GM20431 (cell line): ENCODE data around the gene ACAA1.

ENCODE experiments used
- in situ Hi-C: fragments of 300-500 bp; cut with MseI, MboI; formaldehyde crosslinking; loops from one replicate; pipeline ENCODE4 v1.15.0; 2020; ENCODE audit warnings: low sequenced_read_pairs; ENCODE audit not compliant: unreplicated experiment

Gene ACAA1

DNA sequence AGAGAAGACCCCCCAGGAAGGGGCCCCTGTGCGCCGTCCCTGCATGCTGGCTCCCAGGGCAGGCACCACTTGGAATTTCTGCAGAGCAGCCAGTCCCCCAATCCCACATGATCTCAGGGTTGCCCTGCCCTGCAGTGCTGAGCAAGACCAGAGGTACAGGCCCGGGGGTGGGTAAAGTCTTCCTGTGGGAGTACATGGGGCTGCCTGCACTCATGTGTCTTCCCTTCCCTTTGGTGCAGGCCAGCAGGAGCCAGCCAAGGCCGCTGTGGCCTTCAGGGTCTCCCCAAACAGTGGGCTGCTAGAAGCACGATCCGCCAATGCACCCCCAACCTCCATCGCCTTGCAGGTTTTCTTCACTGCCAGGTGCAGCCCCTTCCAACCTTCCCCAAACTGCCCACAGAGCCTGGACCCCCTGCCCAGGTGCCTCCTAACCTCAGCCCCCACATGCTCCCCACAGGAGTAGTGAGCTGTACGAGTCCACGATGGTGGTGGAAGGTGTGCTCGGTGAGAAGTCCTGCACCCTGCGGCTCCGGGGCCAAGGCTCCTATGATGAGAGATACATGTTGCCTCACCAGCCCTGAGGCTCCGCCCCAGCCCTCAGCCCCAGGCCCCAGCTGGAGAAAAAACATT, 15.0 kb downstream of the ACAA1 start:
- in situ Hi-C loops: no loop called here

GRCh38 chr3:38121451-38121831, 15.5 kb downstream of the ACAA1 start:
- in situ Hi-C loops: no loop called here

DNA sequence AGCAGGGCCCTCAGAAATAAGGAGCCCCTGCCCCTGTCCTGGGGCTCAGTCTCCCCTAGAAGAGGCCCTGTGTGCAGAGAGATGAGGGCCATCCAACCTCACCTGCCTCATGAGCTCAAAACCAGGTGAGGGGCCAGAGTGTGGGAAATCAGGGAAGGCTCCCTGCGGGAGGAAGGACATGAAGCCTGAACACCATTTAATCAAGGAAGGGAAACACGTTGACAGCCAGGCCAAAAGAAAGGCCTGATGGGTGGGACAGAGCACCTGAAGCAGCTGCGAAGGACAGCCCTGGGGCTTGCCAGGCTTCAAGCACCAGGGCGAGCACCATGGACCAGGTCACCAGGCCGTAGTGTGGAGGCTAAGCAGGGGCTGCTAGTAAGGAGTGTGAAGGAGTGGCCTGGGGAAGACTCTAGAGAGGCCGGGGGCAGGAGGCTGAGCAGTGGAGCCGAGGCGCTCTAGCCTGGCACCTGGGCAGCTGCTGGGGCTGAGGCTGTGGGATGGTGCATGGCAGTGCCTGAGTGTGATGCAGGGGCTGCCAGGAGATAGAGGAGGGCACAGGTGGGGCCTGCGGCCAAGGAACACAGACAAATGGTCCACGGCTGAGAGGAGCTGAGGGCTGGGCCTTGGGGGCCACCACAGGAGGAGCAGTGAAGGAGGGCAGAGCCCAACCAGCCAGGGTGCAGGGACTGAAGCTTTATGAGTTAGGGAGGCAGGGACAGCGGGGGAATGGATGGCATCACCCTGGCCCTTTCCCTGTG, 16.1 kb downstream of the ACAA1 start:
- in situ Hi-C loops: no loop called here

- in situ Hi-C loops: no loop called here
These were observed 16.9 kb downstream of the ACAA1 start for GRCh38 chr3:38119821-38120692.

DNA sequence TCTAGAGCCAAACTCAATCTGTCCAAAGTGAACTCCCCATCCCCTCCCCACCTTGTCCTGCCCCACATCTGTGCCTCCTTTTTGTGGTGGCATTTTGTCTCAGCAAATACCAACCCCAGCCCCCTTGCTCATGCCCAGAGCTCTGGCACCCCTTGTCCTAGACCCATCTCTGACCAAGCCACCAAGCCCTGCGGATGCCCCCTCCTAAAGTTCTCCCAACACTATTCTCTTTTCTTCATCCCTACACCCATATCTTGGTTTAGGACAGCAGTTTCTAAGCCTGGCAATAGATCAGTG, 17.7 kb downstream of the ACAA1 start:
- in situ Hi-C loops: no loop called here

DNA sequence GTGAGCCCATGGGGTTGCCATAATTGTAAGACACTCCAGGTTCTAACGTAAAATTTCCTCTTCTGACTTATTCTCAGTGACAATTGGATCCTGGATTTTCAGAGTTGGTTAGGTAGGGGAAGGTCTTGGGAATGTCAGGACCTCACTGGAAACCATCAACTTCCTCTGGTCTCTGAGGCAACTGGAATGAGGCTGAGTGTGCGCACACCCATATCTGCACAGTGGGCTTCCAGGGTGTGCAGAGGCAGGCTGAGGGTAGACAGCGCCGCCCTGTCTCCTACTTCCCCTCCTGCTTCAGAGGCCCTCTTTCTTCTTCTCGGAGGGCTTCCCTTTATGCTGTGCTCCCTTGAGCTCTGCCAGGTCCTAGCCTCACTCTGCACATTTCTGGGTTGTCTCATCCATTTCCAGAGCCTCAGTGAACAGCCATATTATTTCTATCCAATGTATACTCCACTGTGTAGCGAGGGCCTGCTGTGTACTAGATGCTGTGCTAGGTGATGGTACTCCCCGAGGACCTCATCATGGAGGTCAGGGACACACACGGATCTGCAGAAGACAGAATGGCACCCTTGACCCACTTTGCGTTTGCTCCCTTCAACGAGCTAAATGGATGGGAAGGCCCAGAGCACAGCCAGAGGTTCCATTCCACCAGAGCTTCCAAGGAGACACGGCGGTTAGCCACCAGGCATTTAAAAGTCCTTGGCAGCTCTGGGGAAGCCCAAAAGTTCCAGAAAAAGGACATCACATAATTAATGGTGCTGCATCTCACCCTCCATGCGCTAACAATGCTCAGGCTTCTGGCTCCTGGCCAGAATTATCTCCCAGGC, 18.3 kb downstream of the ACAA1 start:
- in situ Hi-C loops: no loop called here

GRCh38 chr3:38117748-38118420, 19.0 kb downstream of the ACAA1 start:
- in situ Hi-C loops: no loop called here

DNA sequence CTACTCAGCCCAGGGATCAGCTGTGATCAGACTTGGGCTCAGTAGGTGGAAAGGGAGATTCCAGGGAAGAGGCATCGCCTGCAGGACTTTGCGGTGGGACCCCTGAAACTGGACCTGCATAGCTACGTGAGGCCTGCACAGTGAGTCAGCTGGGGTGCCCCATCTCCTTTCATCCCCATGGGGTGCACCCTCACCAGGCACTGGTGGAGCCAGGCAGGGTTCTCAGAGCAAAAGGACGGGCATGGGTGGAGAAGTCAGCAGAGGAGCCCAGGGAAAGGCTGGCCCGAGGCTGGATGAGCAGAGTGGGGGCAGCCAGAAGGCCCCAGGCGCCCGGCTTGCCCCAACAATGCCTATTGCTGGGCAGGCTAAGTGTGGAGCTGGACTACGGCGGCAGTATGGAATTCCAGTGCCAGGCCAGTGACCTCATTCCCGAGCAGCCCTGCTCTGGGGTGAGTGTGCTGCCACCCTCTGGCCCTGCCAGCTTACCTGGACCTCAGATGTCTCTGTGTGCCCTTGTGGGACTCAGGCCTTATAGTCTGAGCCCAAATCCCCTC, 19.7 kb downstream of the ACAA1 start:
- in situ Hi-C loops: no loop called here

GRCh38 chr3:38116471-38117162, 20.3 kb downstream of the ACAA1 start:
- in situ Hi-C loops: no loop called here

GRCh38 chr3:38115645-38116427, 21.1 kb downstream of the ACAA1 start:
- in situ Hi-C loops: no loop called here

DNA sequence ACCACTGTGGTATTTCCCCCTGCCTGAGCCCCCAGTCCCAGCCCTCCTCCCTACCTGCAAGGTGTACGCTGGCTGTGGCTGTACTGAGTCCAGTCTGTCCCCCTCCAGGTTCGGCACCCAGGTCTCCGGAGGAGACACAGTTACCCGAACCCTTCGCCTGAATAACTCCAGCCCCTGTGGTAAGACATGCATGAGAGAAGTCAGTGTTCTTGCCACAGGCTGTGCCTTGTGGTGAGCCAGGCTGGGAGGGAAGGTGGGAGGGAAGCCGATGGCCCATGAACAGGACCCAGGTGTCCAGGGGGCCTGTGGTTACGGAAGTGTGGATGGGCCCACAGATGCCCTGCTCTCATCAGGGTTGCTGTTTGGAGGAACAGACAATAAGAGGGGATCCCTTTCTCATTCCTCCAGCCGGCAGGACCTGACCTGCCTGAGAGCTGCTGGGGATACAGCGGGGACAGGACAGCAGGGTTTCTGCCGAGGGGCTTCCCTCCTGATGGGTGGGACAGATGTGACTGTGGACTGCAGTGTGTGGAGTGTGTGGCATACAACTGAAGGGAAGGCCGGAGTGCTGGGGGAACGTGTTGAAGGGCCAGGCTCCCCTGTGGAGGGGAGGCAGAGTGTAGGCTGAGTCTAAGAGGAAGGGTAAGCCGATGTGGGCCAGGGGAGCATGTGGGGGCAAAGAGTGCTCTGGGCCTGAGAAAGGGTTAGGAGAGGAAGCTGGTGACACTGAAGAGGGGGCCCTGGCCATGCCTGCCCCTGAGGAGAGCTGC, 21.9 kb downstream of the ACAA1 start:
- in situ Hi-C loops: no loop called here

GRCh38 chr3:38114052-38114874, 22.7 kb downstream of the ACAA1 start:
- in situ Hi-C loops: no loop called here

DNA sequence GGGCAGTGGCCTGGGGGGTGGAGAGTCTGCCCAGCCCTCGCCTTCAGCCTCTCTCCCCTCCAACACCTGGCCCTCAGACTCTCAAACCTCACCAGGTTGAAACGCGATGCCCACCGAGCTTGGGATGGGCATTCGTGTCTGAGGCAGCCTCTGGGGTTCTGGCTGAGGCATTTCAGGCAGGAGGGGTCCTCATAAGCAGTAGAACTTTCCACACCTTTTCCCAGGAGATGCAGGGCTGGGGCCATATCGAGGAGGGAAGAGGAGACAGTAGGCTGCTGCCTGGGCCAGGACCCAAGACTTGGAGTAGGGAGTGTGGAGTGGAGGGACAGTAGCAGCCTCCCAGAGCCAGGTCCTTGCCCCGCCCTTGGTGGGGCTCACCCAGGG, 24.6 kb downstream of the ACAA1 start:
- in situ Hi-C loops: no loop called here

DNA sequence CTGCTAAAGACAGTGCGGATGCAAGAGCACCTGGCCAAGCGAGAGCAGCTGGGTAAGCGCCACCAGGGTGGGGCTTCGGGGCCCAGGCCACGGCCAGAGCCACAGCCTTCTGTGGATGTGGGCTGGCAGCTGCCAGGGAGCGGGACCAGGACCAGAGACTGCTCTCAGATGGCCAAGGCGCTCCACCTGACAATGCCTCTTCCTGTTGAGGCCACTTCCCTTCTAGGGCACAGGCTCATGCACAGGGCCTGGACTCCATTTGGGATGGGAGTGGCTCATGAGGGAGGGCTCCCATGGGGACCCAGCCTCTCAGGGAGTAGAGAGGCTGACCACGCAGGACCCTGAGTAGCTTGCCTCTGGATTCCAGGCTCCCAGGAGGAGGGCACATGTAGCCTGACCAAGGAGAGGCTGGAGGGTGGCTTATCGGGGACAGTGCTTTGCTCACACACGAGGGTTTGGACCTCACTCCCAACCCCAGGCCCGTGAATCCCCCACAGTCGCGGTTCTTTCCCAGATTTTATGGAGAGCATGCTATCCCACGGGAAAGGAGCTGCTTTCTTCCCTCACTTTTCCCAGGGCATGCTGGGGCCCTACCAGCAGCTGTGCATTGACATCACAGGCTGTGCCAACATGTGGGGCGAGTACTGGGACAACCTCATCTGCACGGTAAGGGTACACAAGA, 25.1 kb downstream of the ACAA1 start:
- in situ Hi-C loops: no loop called here

- in situ Hi-C loops: no loop called here
These were observed 25.7 kb downstream of the ACAA1 start for GRCh38 chr3:38111201-38111600.
